ENCODE measurements around the gene SLC2A6.

DNA sequence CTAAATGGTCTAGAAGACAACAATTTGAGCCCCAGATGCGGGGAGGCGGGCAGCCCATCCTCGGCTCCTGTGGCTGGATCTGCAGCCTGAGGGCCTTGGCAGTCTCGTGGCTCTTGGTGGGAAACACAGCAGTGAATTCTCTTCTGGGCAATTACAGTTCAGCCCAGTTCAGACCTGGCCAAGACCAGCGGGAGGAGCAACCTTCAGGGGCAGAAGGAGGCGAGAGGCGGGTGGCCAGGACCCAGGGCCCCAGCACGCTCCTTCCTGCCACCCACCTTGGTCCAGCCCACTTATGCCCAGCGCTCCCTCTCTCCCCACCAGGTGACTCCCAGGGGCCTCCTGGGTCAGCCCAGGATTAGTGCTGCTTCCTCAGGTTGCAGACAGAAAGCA, 38.1 kb upstream of the SLC2A6 start:
- TF ChIP-seq CTCF (IDR thresholded peaks at IDR 0.05; ENCODE audit: low read length) (no peak), EZH2 (IDR thresholded peaks at IDR 0.05; ENCODE audit: borderline replicate concordance, low read length) (no peak)

Measured in OCI-LY1 (cell line).